ENCODE measurements around the gene PPL.
"Not testable (repeated sequence)": the region's sequence is repeated elsewhere in the genome, so short reads cannot be mapped to it uniquely, and the experiment has no call there.

PPL gene

GRCh38 chr16:4968879-4969483 lies 32.0 kb upstream of the PPL start:
- H3K27ac Mint-ChIP-seq, result no peak overlapping the region
- no peak overlapping the region for H3K4me3 Mint-ChIP-seq
- no peaks in the 10 kb centered on the region for H3K36me3 Mint-ChIP-seq (ENCODE audit: low read depth)
- H3K9me3 Mint-ChIP-seq, result no peaks in the 10 kb centered on the region
- peaks cover 4% of the 10 kb centered on the region for H3K4me1 Mint-ChIP-seq (ENCODE audit: low read depth)
- H3K27me3 Mint-ChIP-seq, result peaks cover 4% of the 10 kb centered on the region

- H3K9me3 Mint-ChIP-seq; H3K27me3 Mint-ChIP-seq; H3K4me3 Mint-ChIP-seq; H3K4me1 Mint-ChIP-seq (ENCODE audit: low read depth); H3K36me3 Mint-ChIP-seq (ENCODE audit: low read depth); H3K27ac Mint-ChIP-seq: not testable (repeated sequence)
These were observed 31.3 kb upstream of the PPL start for GRCh38 chr16:4968278-4968677.

- no peak overlapping the region for H3K4me3 Mint-ChIP-seq
- peaks cover 5% of the 10 kb centered on the region for H3K27me3 Mint-ChIP-seq
- H3K4me1 Mint-ChIP-seq (ENCODE audit: low read depth), result no peaks in the 10 kb centered on the region
- no peaks in the 10 kb centered on the region for H3K9me3 Mint-ChIP-seq
- no peaks in the 10 kb centered on the region for H3K36me3 Mint-ChIP-seq (ENCODE audit: low read depth)
- no peak overlapping the region for H3K27ac Mint-ChIP-seq
These were observed 29.9 kb upstream of the PPL start for GRCh38 chr16:4966736-4967453.

GRCh38 chr16:4963527-4963926 lies 26.6 kb upstream of the PPL start:
- H3K36me3 Mint-ChIP-seq (ENCODE audit: low read depth); H3K4me1 Mint-ChIP-seq (ENCODE audit: low read depth); H3K9me3 Mint-ChIP-seq; H3K4me3 Mint-ChIP-seq; H3K27ac Mint-ChIP-seq: not testable (repeated sequence)
- H3K27me3 Mint-ChIP-seq, result peaks cover 13% of the 10 kb centered on the region

- H3K9me3 Mint-ChIP-seq, result no peaks in the 10 kb centered on the region
- H3K36me3 Mint-ChIP-seq (ENCODE audit: low read depth), result no peaks in the 10 kb centered on the region
- peaks cover 12% of the 10 kb centered on the region for H3K4me1 Mint-ChIP-seq (ENCODE audit: low read depth)
- H3K27me3 Mint-ChIP-seq, result peaks cover 18% of the 10 kb centered on the region
- H3K27ac Mint-ChIP-seq, result no peak overlapping the region
- no peak overlapping the region for H3K4me3 Mint-ChIP-seq
These were observed 25.8 kb upstream of the PPL start for GRCh38 chr16:4962716-4963115.

- H3K4me3 Mint-ChIP-seq, result no peak overlapping the region
- no peaks in the 10 kb centered on the region for H3K36me3 Mint-ChIP-seq (ENCODE audit: low read depth)
- H3K27ac Mint-ChIP-seq, result no peak overlapping the region
- peaks cover 31% of the 10 kb centered on the region for H3K27me3 Mint-ChIP-seq
- H3K4me1 Mint-ChIP-seq (ENCODE audit: low read depth), result peaks cover 22% of the 10 kb centered on the region
- no peaks in the 10 kb centered on the region for H3K9me3 Mint-ChIP-seq
These were observed 23.6 kb upstream of the PPL start for GRCh38 chr16:4960579-4960978.

- Mint-ChIP-seq H3K27me3 (peaks cover 31% of the 10 kb centered on the region), H3K27ac (no peak overlapping the region), H3K4me3 (peak overlapping the region; percentile 55), H3K4me1 (ENCODE audit: low read depth) (peaks cover 22% of the 10 kb centered on the region), H3K36me3 (ENCODE audit: low read depth) (no peaks in the 10 kb centered on the region), H3K9me3 (no peaks in the 10 kb centered on the region)
These were observed 21.8 kb upstream of the PPL start for GRCh38 chr16:4958510-4959438.

- Mint-ChIP-seq H3K27ac (no peak within 1 kb of the TSS), H3K4me3 (peak within 1 kb of the TSS; percentile 80), H3K27me3 (peaks cover 30% of the 10 kb centered on the region), H3K4me1 (ENCODE audit: low read depth) (peaks cover 22% of the 10 kb centered on the region), H3K9me3 (no peaks in the 10 kb centered on the region), H3K36me3 (ENCODE audit: low read depth) (no peaks in the 10 kb centered on the region)
These were observed 21.0 kb upstream of the PPL start, which contains the start of gene SEC14L5 for GRCh38 chr16:4957720-4958509. Gene SEC14L5, plus strand, starts transcription at chr16:4958330. Its CDS starts 994 bp downstream, at chr16:4959324.

- peaks cover 26% of the 10 kb centered on the region for H3K27me3 Mint-ChIP-seq
These were observed 20.4 kb upstream of the PPL start for GRCh38 chr16:4957420-4957719.

GRCh38 chr16:4954714-4955113 lies 17.8 kb upstream of the PPL start:
- Mint-ChIP-seq H3K9me3 (no peaks in the 10 kb centered on the region), H3K4me1 (ENCODE audit: low read depth) (peaks cover 22% of the 10 kb centered on the region), H3K36me3 (ENCODE audit: low read depth) (no peaks in the 10 kb centered on the region), H3K27me3 (peaks cover 22% of the 10 kb centered on the region), H3K4me3 (no peak overlapping the region), H3K27ac (no peak overlapping the region)

More at GRCh38 chr16:4957420-4957719, 20.4 kb upstream of the PPL start:
- H3K9me3 Mint-ChIP-seq, result no peaks in the 10 kb centered on the region
- H3K36me3 Mint-ChIP-seq (ENCODE audit: low read depth), result no peaks in the 10 kb centered on the region
- no peak overlapping the region for H3K27ac Mint-ChIP-seq
- peaks cover 22% of the 10 kb centered on the region for H3K4me1 Mint-ChIP-seq (ENCODE audit: low read depth)
- H3K4me3 Mint-ChIP-seq, result peak overlapping the region; percentile 80

- not testable (repeated sequence) for H3K4me1 Mint-ChIP-seq (ENCODE audit: low read depth); H3K9me3 Mint-ChIP-seq; H3K36me3 Mint-ChIP-seq (ENCODE audit: low read depth); H3K27ac Mint-ChIP-seq; H3K4me3 Mint-ChIP-seq
- H3K27me3 Mint-ChIP-seq, result peaks cover 12% of the 10 kb centered on the region
These were observed 14.6 kb upstream of the PPL start for GRCh38 chr16:4951583-4951982.

GRCh38 chr16:4949986-4950385 lies 13.0 kb upstream of the PPL start:
- H3K4me1 Mint-ChIP-seq (ENCODE audit: low read depth), result peaks cover 4% of the 10 kb centered on the region
- no peaks in the 10 kb centered on the region for H3K36me3 Mint-ChIP-seq (ENCODE audit: low read depth)
- H3K9me3 Mint-ChIP-seq, result no peaks in the 10 kb centered on the region
- no peak overlapping the region for H3K27ac Mint-ChIP-seq
- H3K27me3 Mint-ChIP-seq, result peaks cover 8% of the 10 kb centered on the region
- H3K4me3 Mint-ChIP-seq, result no peak overlapping the region

- Mint-ChIP-seq H3K4me1 (ENCODE audit: low read depth) (peaks cover 9% of the 10 kb centered on the region), H3K36me3 (ENCODE audit: low read depth) (no peaks in the 10 kb centered on the region), H3K27ac (no peak overlapping the region), H3K4me3 (no peak overlapping the region), H3K9me3 (no peaks in the 10 kb centered on the region), H3K27me3 (peaks cover 8% of the 10 kb centered on the region)
These were observed 12.2 kb upstream of the PPL start for GRCh38 chr16:4948903-4949766.

All from stimulated activated naive CD8-positive, alpha-beta T cell treated with anti-CD3 and anti-CD28 coated beads, Interleukin-15, Interleukin-2, amounts not matched to agents 100 ng/mL and 50 ng/mL, for 24 hours (primary cell).